HepG2 (cell line): ENCODE results near the gene GINS2. TPM values are rescaled to one million over a fixed set of nuclear protein-coding genes. Genes with fewer than 3 reads are reported as not detected.
A peak's percentile ranks its signal among the peaks of the same experiment; 100 is the strongest.

Experiments used
- HNRNPL ChIP-seq: fragments of 200-400 bp; formaldehyde crosslinking; IDR thresholded peaks from 2 replicates; pipeline ENCODE4 v1.6.1; 2017; ENCODE audit warnings: mild to moderate bottlenecking, low read depth, low read length
- HNRNPLL ChIP-seq: fragments of 200-400 bp; formaldehyde crosslinking; IDR thresholded peaks from 2 replicates; pipeline ENCODE4 v1.6.1; 2017; ENCODE audit warnings: mild to moderate bottlenecking, low read depth, low read length; ENCODE audit not compliant: poor library complexity, severe bottlenecking
- KDM3A ChIP-seq: IDR thresholded peaks from 2 replicates; pipeline ENCODE4 v1.6.1; 2018; ENCODE audit warnings: low read depth, missing compliant biosample characterization
- MED1 ChIP-seq: sonication (generic); formaldehyde crosslinking; IDR thresholded peaks from 2 replicates; pipeline ENCODE4 v1.4.0; 2020; ENCODE audit warnings: missing genetic modification reagents
- MTERF4 ChIP-seq: sonication (generic); formaldehyde crosslinking; IDR thresholded peaks from 2 replicates; pipeline ENCODE4 v1.8.0; 2023; ENCODE audit warnings: mild to moderate bottlenecking, missing genetic modification reagents
- NR2F1 ChIP-seq, 2 experiments: fragments of 450-650 bp in 1 of 2; formaldehyde crosslinking in 1 of 2; IDR thresholded peaks; 2 replicates each; pipeline versions ENCODE4 v1.5.0 to v1.6.1; 2016 to 2020; ENCODE audit warnings: mild to moderate bottlenecking in 1 of 2, missing compliant biosample characterization in 1 of 2, missing genetic modification reagents in 1 of 2, moderate library complexity in 1 of 2
- ONECUT2 ChIP-seq: sonication (generic); formaldehyde crosslinking; IDR thresholded peaks from 2 replicates; pipeline ENCODE4 v1.4.0; 2020; ENCODE audit warnings: missing genetic modification reagents
- PCBP1 ChIP-seq: fragments of 200-400 bp; formaldehyde crosslinking; IDR thresholded peaks from 2 replicates; pipeline ENCODE4 v1.6.1; 2017; ENCODE audit warnings: mild to moderate bottlenecking, low read depth, low read length, borderline replicate concordance
- RAD21 ChIP-seq: fragments of 450-650 bp; formaldehyde crosslinking; IDR thresholded peaks from 2 replicates; pipeline ENCODE4 v1.5.0; 2020; ENCODE audit warnings: mild to moderate bottlenecking
- RARA ChIP-seq: IDR thresholded peaks from 2 replicates; pipeline ENCODE4 v1.6.1; 2016; ENCODE audit warnings: missing genetic modification reagents, missing compliant biosample characterization
- RXRA ChIP-seq: sonication (generic); formaldehyde crosslinking; IDR thresholded peaks from 2 replicates; pipeline ENCODE4 v1.5.1; 2020; ENCODE audit warnings: missing genetic modification reagents
- STAG1 ChIP-seq: sonication (generic); formaldehyde crosslinking; IDR thresholded peaks from 2 replicates; pipeline ENCODE4 v1.4.0; 2020; ENCODE audit warnings: missing genetic modification reagents
- SUZ12 ChIP-seq: fragments of 150-350 bp; IDR thresholded peaks from 2 replicates; pipeline ENCODE4 v1.6.1; 2014; ENCODE audit warnings: low read depth, low read length
- TCF12 ChIP-seq, 2 experiments: fragments of 450-650 bp in 1 of 2; sonication (generic) in 1 of 2; formaldehyde crosslinking in 1 of 2; IDR thresholded peaks; 2 replicates each; pipeline versions ENCODE4 v1.6.1 to v1.8.0; 2017 to 2022; ENCODE audit warnings: antibody characterized with exemption in 1 of 2, mild to moderate bottlenecking in 1 of 2, missing genetic modification reagents in 1 of 2, moderate library complexity in 1 of 2
- TOPORS ChIP-seq: sonication (generic); formaldehyde crosslinking; IDR thresholded peaks from 2 replicates; pipeline ENCODE4 v1.8.0; 2023; ENCODE audit warnings: mild to moderate bottlenecking, missing genetic modification reagents
- ZBTB46 ChIP-seq: sonication (generic); formaldehyde crosslinking; IDR thresholded peaks from 2 replicates; pipeline ENCODE4 v1.4.0; 2020; ENCODE audit warnings: mild to moderate bottlenecking, missing genetic modification reagents, borderline replicate concordance
- ZFP91 ChIP-seq: sonication (generic); formaldehyde crosslinking; IDR thresholded peaks from 2 replicates; pipeline ENCODE4 v1.9.0; 2022; ENCODE audit warnings: missing genetic modification reagents, mild to moderate bottlenecking, borderline replicate concordance
- ZNF496 ChIP-seq: sonication (generic); formaldehyde crosslinking; IDR thresholded peaks from 2 replicates; pipeline ENCODE4 v1.8.1; 2023; ENCODE audit warnings: mild to moderate bottlenecking, moderate library complexity, missing genetic modification reagents; ENCODE audit not compliant: insufficient replicate concordance
- ZNF549 ChIP-seq: sonication (generic); formaldehyde crosslinking; IDR thresholded peaks from 2 replicates; pipeline ENCODE4 v1.5.0; 2020; ENCODE audit warnings: missing genetic modification reagents
- polyA plus RNA-seq, 8 experiments: library from polyadenylated mRNA; depleted of rRNA in 3 of 8; stranded (reverse) in 7 of 8; unstranded in 1 of 8; fragments of >200 nt; fragmentation: Illumina TruSeq in 4 of 8; extraction: Trizol in 4 of 8; gene quantifications; 2 replicates each; pipeline versions ENCODE4 v1.2.1 to v1.2.3, GENCODE V29; 2011 to 2016; ENCODE audit warnings: low read depth in 4 of 8, missing spikeins in 1 of 8, mixed read lengths in 1 of 8; ENCODE audit not compliant: insufficient read depth in 1 of 8
- total RNA-seq, 5 experiments: library from RNA; depleted of rRNA; stranded (reverse); fragments of >200 nt; fragmentation: Illumina TruSeq; extraction: Trizol; gene quantifications; 2 replicates each; pipeline ENCODE4 v1.2.3, GENCODE V29; 2016; ENCODE audit warnings: low read depth in 1 of 5
- TF ChIP-seq, protein P1 (sequence below): sonication (generic); formaldehyde crosslinking; IDR thresholded peaks from 2 replicates; pipeline ENCODE4 v1.4.0; 2020; ENCODE audit warnings: missing genetic modification reagents

Gene GINS2
- total and polyA plus RNA-seq, 2 of the 13 experiments (the other 11 are each of a cell fraction or from before 2014, with no cell fraction given) = 10.6 to 48.3 TPM

DNA sequence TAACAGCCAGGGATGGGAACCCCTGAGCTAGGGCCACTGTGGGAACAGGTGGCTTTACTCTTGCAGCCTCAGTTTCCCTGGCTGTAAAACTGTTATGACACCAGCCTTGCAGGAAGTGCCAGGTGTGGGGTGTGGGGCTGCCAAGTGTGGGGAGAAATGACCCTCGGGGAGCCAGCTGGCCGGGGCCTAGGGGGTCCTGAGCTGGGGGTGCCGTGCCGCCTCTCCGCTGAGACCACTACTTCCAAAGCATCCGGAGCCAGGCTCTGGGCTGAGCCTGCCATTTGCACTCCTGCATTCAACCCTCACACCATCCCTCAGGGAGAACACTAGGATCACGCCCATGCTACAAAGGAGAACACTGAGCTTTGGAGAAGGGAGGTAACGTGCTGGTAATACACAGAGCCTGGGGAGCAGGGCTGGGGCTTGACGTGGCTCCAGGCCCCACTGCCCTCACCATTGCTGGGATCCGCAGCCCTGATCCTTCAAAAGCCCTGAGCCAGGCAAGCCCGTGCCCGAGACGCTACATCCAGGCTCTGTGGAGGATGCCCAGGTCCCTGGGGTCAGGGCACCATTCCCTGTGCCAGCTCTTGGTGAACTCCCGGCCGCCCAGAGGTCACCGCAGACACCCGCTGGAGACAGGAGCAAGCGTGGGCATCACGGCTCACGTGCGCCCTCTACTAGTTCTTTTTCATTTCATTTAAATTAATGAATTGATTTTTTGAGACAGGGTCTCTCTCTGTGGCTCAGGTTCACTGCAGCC lies 28.8 kb upstream of the GINS2 start (continued):
- TF ChIP-seq, protein P1, sequence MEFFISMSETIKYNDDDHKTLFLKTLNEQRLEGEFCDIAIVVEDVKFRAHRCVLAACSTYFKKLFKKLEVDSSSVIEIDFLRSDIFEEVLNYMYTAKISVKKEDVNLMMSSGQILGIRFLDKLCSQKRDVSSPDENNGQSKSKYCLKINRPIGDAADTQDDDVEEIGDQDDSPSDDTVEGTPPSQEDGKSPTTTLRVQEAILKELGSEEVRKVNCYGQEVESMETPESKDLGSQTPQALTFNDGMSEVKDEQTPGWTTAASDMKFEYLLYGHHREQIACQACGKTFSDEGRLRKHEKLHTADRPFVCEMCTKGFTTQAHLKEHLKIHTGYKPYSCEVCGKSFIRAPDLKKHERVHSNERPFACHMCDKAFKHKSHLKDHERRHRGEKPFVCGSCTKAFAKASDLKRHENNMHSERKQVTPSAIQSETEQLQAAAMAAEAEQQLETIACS = 0 out of 2 replicates have a peak, but pooled peaks have one; percentile 6
- TF ChIP-seq PCBP1 (0 out of 2 replicates have a peak, but pooled peaks have one; percentile 24), MED1 (CRISPR knock-in tag) (0 out of 2 replicates have a peak, but pooled peaks have one; percentile 26), ZNF549 (no peak), STAG1 (peak; percentile 92), ZFP91 (CRISPR knock-in tag) (peak; percentile 61; the same call in 1 of the 2 replicates), ZNF496 (CRISPR knock-in tag) (no peak), RARA (0 out of 2 replicates have a peak, but pooled peaks have one; percentile 10), RAD21 (CRISPR knock-in tag) (peak; percentile 87), NR2F1 (CRISPR knock-in tag; IDR thresholded peaks at IDR 0.05) (peak in 1 of 2 experiments; percentile 31; a peak in 2 of 4 replicates), TOPORS (no peak), MTERF4 (CRISPR knock-in tag) (no peak), ONECUT2 (CRISPR knock-in tag) (peak; percentile 68), HNRNPLL (peak; percentile 16), HNRNPL (peak; percentile 91; the same call in 1 of the 2 replicates), TCF12 (IDR thresholded peaks at IDR 0.05) (no peak), TCF12 (CRISPR knock-in tag; IDR thresholded peaks at IDR 0.05) (0 out of 2 replicates have a peak, but pooled peaks have one; percentile 3), KDM3A (CRISPR knock-in tag) (peak; percentile 44; the same call in 1 of the 2 replicates), RXRA (CRISPR knock-in tag) (peak; percentile 27; the same call in 1 of the 2 replicates), ZBTB46 (CRISPR knock-in tag) (0 out of 2 replicates have a peak, but pooled peaks have one; percentile 32), SUZ12 (0 out of 2 replicates have a peak, but pooled peaks have one; percentile 17)
